Parathyroid adenoma (tissue), 2 donors: ENCODE data around the gene PTOV1.
A peak's percentile ranks its signal among the peaks of the same experiment; 100 is the strongest.

Source experiments
- H2AFZ ChIP-seq: fragments of 300-600 bp; sonication (generic); one replicate; pipeline ENCODE4 v1.7.0; 2017; ENCODE audit warnings: antibody characterized with exemption, mild to moderate bottlenecking
- H3K27ac ChIP-seq: fragments of 300-600 bp; sonication (generic); one replicate; pipeline ENCODE4 v1.7.0; 2017
- H3K27me3 ChIP-seq: fragments of 300-600 bp; sonication (generic); one replicate; pipeline ENCODE4 v1.7.0; 2017; ENCODE audit warnings: low read length; ENCODE audit not compliant: control insufficient read depth, insufficient read depth
- H3K36me3 ChIP-seq: fragments of 300-600 bp; sonication (generic); one replicate; pipeline ENCODE4 v1.7.0; 2017; ENCODE audit warnings: low read length; ENCODE audit not compliant: control insufficient read depth, insufficient read depth
- H3K4me1 ChIP-seq: fragments of 300-600 bp; sonication (generic); one replicate; pipeline ENCODE4 v1.7.0; 2017; ENCODE audit warnings: control low read depth
- H3K4me2 ChIP-seq: fragments of 300-600 bp; sonication (generic); one replicate; pipeline ENCODE4 v1.7.0; 2017; ENCODE audit warnings: low read length
- H3K4me3 ChIP-seq: fragments of 300-600 bp; sonication (generic); one replicate; pipeline ENCODE4 v1.7.0; 2017; ENCODE audit warnings: low read depth, low read length
- H3K79me2 ChIP-seq: fragments of 300-600 bp; sonication (generic); one replicate; pipeline ENCODE4 v1.7.0; 2017; ENCODE audit warnings: control low read depth
- H3K9ac ChIP-seq: fragments of 300-600 bp; sonication (generic); one replicate; pipeline ENCODE4 v1.7.0; 2017; ENCODE audit warnings: mild to moderate bottlenecking
- H3K9me3 ChIP-seq: fragments of 300-600 bp; sonication (generic); one replicate; pipeline ENCODE4 v1.7.0; 2017; ENCODE audit warnings: low read length; ENCODE audit not compliant: control insufficient read depth
- TF ChIP-seq, protein P1 (sequence below): fragments of 300-600 bp; sonication (generic); IDR thresholded peaks from one replicate; pipeline ENCODE4 v1.7.0; 2017; ENCODE audit warnings: antibody characterized with exemption, mild to moderate bottlenecking
- donor health status: primary hyperparathyroidism.

Gene PTOV1

DNA sequence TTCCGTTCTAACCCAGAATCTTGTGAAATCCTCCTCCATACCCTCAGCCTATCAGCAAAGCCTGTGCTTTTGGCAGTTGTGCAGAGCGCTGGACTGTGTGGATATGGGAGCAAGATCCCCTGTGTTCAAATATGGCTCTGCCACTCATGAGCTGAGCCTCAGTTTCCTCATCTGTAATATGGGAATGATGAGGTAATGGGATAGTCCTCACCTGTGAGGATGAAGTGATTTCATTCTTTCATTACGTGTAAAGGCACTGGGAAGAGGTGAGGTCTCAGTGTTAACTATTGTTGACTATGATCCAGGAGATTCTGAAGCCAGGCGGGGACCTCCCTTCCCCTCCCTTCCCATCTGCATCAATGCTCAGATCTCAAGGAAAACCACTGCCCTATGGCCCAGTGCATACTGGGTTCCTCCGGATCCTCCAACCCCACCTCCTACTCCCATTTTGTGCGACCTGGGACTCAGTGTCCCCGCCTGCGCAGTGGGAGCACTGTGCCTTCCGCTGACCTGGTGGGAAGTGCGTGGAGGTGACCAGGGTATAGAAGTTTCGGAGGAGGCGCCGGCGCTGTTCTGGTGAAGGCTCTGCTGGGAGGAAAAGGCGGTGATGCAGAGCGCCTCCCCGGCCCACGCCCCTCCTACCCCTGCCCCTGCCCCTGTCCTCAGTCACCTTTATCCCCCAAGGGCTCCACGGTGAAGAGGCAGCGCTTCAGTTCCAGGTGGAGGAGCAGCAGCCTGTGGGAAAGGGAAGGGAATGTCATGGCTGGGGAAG, 42.9 kb upstream of the PTOV1 start:
- Histone ChIP-seq H3K4me3 (peak overlapping the region; percentile 84), H3K36me3 (no peaks in the 10 kb centered on the region), H3K4me1 (peaks cover 10% of the 10 kb centered on the region), H3K27ac (peak overlapping the region; percentile 9), H3K27me3 (no peaks in the 10 kb centered on the region), H3K9me3 (no peaks in the 10 kb centered on the region), H2AFZ (no peak overlapping the region), H3K9ac (no peak overlapping the region), H3K79me2 (no peaks in the 10 kb centered on the region), H3K4me2 (peak overlapping the region; percentile 92)
- TF ChIP-seq, protein P1, sequence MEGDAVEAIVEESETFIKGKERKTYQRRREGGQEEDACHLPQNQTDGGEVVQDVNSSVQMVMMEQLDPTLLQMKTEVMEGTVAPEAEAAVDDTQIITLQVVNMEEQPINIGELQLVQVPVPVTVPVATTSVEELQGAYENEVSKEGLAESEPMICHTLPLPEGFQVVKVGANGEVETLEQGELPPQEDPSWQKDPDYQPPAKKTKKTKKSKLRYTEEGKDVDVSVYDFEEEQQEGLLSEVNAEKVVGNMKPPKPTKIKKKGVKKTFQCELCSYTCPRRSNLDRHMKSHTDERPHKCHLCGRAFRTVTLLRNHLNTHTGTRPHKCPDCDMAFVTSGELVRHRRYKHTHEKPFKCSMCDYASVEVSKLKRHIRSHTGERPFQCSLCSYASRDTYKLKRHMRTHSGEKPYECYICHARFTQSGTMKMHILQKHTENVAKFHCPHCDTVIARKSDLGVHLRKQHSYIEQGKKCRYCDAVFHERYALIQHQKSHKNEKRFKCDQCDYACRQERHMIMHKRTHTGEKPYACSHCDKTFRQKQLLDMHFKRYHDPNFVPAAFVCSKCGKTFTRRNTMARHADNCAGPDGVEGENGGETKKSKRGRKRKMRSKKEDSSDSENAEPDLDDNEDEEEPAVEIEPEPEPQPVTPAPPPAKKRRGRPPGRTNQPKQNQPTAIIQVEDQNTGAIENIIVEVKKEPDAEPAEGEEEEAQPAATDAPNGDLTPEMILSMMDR = no peak

DNA sequence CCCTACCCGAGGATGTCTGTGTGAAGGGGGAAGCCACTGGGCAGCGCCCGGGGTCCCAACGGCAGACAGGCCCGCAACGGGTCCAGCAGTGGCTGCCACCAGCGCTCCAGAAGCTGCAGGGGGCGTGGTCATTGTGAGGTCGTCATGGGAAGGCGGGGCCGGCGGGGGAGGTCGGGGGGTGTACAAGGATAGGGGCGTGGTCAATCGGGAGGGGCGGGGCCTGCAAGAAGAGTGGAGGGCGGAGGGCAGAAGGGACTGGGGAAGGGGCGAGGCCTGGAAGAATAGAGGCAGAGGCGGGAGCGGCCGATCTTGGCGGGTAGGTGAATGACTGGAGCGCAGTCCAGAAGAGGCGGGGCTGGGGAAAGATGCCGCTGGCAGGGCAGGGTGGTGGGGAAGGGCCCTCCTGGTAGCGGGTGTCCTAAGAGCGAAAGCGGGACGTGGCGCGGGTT, 42.2 kb upstream of the PTOV1 start:
- TF ChIP-seq, protein P1 = no peak

DNA sequence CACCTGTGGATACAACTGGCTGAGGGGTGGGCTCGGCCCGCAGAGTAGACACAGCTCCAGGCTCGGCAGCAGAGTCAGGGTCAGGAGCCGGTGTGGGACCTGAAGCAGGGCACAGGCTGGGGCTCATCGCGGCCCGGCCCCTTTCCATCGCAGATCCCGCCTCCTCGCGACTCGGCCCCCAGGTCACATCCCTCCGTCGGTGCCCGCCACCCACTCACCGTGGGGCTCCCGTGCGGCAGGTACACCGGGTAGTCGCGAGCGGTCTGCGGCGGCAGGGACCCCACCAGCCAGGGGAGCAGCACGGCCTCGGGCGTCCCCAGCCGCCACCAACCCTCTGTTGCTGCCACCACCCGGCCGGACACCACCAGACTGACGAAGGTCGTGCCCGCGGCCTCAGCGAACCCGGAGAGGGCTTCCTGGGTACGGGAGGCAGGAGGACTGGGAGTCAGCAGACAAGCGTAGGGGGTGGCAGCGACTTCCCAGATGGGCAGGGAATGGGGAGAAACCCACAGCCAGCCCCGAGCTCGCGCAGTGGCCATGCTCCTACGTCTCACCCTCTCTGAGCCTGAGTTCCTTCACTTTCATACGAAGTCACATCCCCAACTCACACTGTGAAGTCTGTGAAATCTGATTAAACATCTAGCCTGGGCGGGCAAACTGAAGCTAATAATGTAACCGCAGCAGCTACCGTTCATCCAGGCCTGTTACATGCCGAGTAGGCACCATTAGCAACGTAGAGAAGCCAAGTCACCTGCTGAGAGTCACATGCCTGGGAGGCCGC, 41.6 kb upstream of the PTOV1 start:
- peak overlapping the region; percentile 50 for H3K9ac ChIP-seq
- peak overlapping the region; percentile 70 for H3K27ac ChIP-seq
- peak overlapping the region; percentile 92 for H3K4me2 ChIP-seq
- H3K36me3 ChIP-seq = no peaks in the 10 kb centered on the region
- H3K4me1 ChIP-seq = peaks cover 10% of the 10 kb centered on the region
- H2AFZ ChIP-seq = peak overlapping the region; percentile 83
- TF ChIP-seq, protein P1 = peak; percentile 7
- H3K9me3 ChIP-seq = no peaks in the 10 kb centered on the region
- H3K4me3 ChIP-seq = peak overlapping the region; percentile 84
- no peaks in the 10 kb centered on the region for H3K27me3 ChIP-seq
- no peaks in the 10 kb centered on the region for H3K79me2 ChIP-seq

More for the DNA sequence above, 42.2 kb upstream of the PTOV1 start:
- Histone ChIP-seq H3K79me2 (no peaks in the 10 kb centered on the region), H2AFZ (peak overlapping the region; percentile 83), H3K36me3 (no peaks in the 10 kb centered on the region), H3K4me2 (peak overlapping the region; percentile 92), H3K9me3 (no peaks in the 10 kb centered on the region), H3K4me1 (peaks cover 10% of the 10 kb centered on the region), H3K27ac (peak overlapping the region; percentile 9), H3K9ac (no peak overlapping the region), H3K4me3 (peak overlapping the region; percentile 84), H3K27me3 (no peaks in the 10 kb centered on the region)

DNA sequence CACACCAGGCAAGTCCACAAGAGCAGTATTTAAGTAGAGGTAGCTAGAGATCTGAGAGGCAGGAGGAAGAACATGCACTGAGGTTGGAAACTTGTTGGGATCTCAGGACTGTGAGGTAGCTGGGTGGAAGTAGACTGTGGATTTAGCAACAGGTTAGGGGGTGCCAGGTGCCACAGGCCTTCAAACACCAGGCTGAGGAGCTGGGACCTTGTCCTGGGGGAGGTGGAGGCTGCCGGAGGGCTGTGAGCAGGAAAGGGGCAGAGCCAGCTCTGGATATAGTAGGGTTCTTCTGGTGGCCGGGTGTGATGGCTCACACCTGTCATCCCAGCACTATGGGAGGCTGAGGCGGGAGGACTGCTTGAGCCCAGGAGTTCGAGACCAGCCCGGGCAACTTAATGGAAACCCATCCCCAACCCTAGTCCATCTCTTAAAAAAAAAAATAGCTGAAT, 41.0 kb upstream of the PTOV1 start:
- H3K4me2 ChIP-seq = peak overlapping the region; percentile 92
- no peaks in the 10 kb centered on the region for H3K36me3 ChIP-seq
- H3K9me3 ChIP-seq = no peaks in the 10 kb centered on the region
- no peak overlapping the region for H3K9ac ChIP-seq
- H3K79me2 ChIP-seq = no peaks in the 10 kb centered on the region
- TF ChIP-seq, protein P1 = no peak
- peak overlapping the region; percentile 83 for H2AFZ ChIP-seq
- H3K27ac ChIP-seq = peak overlapping the region; percentile 70
- H3K27me3 ChIP-seq = no peaks in the 10 kb centered on the region
- H3K4me3 ChIP-seq = peak overlapping the region; percentile 84
- peaks cover 10% of the 10 kb centered on the region for H3K4me1 ChIP-seq
